HG02885 (cell line): ENCODE data around the gene RRAGC.

Source experiments
- ATAC-seq: cut with Tn5 transposase; IDR thresholded peaks from one replicate; pipeline ENCODE4 v1.9.1; 2021; ENCODE audit warnings: mild to moderate bottlenecking; ENCODE audit not compliant: unreplicated experiment, poor library complexity

Gene RRAGC, protein sequence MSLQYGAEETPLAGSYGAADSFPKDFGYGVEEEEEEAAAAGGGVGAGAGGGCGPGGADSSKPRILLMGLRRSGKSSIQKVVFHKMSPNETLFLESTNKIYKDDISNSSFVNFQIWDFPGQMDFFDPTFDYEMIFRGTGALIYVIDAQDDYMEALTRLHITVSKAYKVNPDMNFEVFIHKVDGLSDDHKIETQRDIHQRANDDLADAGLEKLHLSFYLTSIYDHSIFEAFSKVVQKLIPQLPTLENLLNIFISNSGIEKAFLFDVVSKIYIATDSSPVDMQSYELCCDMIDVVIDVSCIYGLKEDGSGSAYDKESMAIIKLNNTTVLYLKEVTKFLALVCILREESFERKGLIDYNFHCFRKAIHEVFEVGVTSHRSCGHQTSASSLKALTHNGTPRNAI

DNA sequence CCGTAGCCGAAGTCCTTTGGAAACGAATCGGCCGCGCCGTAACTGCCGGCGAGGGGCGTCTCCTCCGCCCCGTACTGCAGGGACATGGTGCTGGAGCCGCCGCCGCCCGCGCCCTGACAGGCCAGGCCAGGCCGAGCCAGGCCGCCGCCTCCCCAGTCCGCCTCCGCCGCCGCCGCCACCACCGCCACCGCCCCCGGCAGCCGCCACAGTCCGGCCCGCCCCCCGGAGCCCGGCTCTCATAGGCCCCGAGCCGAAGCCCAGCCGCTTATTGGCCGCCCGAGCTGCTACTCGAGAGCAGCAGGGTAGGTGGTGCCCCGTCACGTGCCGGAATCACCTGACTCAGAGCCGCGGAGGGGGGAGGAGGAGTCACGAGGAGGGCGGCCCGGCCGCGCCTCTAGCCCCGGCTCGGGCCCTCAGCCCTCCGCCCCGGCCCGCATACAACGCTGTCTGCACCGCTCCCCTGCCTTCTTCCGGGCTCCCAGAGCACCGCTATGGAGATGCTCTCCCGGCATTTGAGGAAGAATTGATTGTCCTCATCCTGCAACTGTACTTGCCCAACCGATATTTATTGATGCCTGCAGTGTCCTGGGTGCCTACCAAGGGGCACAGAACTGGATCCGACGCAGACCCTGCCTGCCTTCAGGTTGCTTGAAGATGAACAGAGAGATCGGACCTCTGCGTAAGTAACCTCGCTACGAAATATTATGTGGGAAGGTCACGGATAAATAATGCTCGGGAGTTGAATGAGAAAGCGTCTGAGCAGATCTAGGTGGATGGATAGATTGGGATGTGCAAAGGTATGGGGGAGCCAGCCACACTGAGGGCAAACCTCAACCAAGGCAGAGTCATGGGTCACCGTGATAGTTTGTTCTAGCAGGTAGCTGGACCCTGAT lies at the start of gene RRAGC:
RRAGC (minus strand) TSS at position 212 of the 893 bp plus-strand sequence; CDS start at position 86, 126 bp downstream.
- peak; percentile 95 for ATAC-seq

DNA sequence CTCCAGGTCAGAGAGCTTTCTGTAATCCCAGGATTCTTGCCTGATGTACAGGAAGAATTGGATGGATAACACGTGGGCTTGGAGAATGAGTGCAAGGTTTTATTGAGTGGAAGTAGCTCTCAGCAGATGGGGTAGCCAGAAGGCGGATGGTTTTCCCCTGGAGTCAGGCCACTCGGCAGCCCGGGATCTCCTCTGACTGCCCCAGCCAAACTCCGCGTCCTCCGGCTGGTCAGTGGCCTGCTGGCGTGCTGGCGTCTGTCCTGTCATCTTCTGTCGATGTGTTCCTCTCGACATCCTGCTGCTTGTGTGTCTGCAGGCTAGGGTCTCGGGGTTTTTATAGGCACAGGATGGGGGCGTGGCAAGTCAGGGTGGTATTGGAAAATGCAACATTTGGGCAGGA lies 49.2 kb upstream of the RRAGC start:
- ATAC-seq: no peak

DNA sequence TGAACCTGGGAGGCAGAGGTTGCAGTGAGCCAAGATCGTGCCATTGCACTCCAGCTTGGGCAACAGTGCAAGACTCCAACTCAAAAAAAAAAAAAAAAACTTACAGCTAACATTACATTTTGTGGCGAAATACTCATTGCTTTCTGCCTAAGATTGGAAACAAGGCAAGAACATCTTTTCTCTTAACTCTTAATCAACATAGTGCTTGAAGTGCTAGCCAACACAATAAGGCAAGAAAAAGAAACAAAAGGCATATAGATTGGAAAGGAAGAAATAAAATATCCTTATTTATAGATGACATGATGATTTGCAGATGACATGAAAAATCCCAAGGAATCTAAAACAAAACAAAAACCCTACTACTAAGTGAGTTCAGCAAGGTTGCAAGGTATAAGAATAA lies 46.4 kb upstream of the RRAGC start:
- ATAC-seq: no peak

DNA sequence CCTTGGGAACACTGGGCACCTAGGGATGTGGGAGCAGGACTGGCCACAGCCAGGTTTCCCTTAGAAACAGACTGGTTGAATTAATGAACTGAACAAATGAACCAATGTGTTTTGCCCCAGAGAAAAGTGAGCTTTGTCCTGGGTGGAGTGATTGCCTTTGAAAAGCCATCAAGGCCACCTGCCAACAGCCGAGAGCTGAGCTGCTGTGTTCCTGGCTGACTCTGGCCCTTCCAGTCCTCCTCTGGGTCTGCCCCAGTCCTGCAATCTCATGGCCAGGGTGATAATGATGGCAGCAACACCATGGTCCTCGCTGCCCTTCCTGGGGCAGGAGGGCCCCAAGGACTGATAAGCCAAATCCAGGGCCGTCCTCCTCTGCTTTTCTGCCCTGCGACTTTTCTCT lies 40.0 kb upstream of the RRAGC start:
- ATAC-seq: no peak

DNA sequence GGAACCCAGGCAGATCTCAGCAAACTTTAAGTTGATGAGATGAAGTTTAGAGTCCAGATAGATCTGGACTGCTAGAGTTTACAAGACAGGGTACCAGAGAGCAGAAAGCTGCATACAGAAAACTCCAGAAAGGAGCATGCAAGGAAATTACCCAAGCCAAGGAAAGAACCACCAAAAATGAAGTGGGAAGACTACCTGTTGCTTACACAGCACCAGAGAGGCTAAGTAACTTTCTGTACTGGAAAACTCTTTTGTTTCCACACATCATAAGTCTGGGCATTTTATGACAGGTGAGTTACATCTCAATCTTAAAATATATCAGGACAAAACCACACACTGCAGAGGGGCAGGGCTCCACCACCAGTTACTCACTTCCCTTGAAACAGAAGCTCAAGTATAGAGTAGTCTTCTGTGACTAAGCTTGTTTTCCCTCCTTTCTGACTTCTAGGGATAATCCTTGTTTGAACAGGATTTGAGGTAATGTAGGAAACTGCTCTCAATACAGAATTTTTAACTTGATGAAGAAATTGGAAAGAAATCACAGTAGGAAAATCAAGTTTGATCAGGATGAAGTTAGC lies 39.2 kb upstream of the RRAGC start:
- no peak for ATAC-seq

DNA sequence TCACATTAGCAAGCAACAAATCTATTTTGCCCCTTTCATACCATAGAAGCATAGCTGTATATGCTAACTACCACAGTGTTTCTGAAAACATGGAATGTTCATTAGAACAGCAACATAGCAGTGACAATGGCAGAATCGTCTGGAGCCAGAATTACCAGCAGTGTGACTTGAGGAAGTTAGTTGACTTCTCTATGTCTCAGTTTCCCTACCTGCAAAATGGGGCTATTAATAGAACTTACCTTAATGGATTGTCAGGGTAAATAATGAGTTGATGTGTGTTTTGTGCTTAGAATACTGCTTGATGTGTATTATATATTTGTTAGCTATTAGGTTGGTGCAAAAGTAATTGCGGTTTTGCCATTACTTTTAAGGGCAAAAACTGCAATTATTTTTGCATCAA lies 36.6 kb upstream of the RRAGC start:
- no peak for ATAC-seq

DNA sequence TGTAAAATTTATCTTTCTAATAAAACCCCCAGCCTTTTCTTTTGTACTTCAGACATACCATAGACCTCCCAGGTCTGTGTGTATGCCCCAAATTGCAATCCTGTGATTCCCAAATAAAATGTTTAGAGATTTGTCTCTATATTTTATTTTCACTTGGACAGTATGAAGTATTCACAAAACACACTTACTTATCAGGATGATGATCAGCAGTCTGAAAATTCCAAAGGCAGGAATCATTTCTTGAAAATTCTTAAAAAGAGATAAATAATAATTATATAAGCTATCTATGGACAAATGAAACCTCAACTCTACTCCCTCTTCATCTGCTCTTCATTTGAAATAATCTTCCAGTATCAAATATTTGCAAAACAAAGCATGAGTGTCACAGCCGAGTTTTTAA lies 33.4 kb upstream of the RRAGC start:
- no peak for ATAC-seq

DNA sequence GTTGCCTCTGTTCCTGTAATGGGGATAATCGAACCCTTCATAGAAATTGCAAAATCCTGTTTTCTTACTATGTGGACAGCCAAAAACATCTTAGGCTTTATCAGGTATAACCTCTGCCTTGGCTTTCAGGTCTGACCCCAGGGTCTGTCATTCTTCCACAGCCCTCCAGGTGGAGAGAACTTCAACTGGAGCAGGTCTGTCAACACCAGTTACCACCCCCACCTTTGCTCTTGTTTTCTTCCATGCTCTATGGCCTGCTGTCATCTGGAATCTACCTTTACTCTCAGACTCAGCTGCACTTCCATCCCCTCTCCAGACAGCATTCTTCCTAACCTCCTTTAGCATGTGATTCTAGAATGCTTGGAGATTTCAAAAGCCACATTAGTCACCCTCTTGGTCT lies 32.2 kb upstream of the RRAGC start:
- no peak for ATAC-seq

DNA sequence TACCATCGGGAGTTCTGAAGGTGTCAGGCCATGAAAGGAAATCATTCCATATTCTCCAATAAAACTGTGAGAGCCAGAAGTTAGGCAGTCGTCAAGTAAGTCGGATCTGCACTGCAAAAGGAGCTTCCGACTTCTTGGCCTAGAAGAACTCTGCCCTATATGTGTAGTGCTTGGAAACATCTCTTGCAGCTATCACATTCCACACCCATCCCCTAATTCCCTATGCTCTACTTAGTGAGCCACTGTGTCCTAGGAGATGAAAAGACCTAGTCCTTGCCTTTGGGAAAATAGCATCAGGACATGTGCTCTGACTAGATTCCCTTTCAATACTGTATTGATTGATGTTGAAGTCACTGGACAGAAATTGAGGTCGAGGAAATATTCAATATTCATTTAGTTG lies 30.0 kb upstream of the RRAGC start:
- no peak for ATAC-seq

DNA sequence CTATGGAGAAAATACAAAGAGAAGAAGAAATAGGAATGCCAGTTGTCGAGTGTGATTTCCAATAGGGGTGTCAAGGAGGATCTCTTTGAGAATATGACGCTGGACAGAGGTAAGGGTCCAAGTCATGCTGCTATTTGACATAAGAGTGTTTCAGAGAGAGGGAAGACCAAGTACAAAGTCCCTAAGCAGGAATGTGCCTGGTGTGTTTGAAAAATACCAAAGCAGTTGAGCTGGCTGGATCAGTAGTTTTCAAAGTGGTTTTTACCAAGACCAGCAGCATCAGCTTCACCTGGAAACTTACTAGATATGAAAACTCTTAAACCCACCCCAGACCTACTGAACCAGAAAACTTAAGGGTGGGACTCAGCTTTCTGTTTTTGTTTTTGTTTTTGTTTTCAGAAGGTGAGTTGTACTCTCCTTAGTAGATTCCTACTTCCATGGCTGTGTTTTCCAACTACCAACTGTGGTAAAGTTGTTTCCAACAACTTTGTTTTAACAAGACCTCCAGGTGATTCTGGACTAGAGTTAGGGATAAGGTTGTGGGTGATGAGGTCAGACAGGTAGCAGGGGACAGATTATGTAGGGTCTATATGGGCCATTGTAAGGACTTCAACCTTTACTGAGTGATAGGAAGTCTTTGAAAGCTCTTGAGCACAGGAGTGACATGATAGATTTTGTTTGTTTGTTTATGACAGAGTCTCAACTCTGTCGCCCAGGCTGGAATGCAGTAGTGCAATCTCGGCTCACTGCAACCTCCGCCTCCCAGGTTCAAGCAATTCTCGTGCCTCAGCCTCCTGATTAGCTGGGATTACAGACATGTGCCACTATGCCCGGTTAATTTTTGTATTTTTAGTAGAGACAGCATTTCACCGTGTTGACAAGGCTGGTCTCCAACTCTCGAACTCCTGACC lies 29.1 kb upstream of the RRAGC start:
- no peak for ATAC-seq

DNA sequence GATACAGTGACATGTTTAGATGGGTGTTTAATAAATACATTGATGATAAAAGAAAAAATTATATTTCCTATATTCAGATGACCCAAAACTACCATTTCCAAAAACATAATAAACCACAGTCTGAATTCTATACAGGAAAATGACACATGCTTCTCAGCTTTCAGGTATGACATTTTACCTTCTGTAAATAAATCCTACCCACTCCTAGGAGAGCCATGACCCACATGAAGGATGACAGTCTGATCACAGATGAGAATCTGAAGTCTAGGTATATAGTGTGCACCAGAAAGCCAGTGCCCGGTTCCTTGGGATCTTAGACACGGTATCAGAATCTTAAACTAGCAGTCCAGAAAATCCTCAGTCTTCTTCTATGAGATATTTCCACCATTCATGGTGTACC lies 25.5 kb upstream of the RRAGC start:
- ATAC-seq: no peak

DNA sequence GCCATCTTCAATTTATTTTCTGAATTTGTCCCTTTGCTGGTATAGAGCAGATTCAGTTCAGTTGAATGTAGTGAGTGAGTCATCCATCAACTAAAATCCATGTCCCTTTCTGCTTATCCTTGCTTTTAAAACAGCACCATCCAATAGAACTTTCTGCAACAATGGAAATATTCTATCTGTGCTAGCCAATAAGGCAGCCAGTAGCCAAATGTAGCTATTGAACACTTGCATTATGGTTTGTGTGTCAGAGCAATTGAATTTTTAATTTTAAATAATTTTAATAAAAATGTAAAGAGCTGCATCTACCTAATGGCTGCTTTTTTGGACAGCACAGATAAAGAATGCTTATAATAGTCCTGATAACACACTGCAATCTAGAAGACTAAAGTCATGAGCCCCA lies 21.9 kb upstream of the RRAGC start, which contains the start of gene GJA9:
GJA9 (minus strand) TSS at position 101 of the 400 bp plus-strand sequence. CDS start 5,489 bp downstream, outside the sequence.
- ATAC-seq: no peak

DNA sequence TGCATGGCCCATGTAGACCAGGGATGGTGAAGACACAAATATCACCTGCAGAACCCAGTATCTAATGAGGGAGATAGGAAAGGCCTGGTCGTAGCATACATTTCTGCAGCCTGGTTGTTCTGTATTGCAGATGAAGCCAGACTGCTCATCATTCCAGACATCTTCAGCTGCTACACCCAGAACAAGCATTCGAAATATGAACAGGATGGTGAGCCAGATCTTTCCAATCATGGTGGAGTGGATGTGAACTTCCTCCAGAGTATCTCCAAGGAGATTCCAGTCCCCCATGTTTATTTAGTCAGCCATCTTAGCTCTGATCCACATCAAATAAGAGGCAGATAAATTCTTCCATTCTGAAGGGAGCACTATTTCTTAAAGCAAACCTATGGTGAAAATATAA lies 16.2 kb upstream of the RRAGC start:
- no peak for ATAC-seq

DNA sequence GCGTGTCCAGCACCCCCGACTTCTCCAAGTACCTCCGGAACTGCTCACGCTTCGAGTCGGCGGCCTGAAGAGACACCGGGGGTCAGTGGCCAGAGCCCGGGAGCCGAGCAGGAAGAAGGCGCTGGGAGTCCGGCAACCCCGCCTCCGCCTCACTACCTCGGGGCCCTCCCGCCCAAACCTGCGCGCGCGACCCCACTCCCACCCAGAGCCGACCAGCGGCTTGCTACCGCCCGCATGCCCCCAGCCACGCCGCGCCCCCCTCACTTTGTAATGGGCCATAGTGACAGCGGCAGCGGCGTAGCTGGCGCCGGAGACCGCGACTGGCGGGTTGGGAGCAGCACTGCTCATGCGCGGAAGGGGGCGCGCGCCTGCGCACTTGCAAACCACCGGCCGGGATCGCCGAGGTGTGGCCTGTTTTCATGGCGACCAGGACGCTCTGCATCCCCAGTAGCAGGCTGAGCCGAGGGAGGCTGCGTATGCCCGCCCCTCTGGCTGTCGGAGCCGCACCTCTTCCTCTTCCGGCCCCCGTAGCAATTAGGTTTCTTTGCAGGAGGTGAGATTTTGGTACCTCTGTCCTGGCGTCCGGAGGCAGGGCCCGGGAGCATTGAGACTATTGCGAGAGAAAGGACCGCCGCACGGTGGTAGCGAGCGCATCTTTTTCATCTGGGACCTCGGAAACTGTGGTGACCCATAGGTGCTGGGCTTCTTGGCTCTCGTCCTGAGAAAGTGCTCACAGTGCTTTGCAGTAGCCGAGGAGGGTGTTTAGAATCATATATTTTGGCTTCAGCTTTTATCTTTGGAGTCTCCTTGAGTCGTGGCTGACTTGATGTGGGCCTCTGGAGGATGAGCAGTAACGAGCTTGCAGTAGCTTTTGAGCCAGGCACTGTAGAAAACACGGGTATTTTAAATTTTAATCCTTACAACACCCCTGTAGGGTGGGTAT lies 13.7 kb upstream of the RRAGC start, which contains the start of gene MYCBP:
MYCBP (minus strand) TSS at position 322 of the 943 bp plus-strand sequence; CDS start at position 279, 43 bp downstream.
- peak; percentile 97 for ATAC-seq

DNA sequence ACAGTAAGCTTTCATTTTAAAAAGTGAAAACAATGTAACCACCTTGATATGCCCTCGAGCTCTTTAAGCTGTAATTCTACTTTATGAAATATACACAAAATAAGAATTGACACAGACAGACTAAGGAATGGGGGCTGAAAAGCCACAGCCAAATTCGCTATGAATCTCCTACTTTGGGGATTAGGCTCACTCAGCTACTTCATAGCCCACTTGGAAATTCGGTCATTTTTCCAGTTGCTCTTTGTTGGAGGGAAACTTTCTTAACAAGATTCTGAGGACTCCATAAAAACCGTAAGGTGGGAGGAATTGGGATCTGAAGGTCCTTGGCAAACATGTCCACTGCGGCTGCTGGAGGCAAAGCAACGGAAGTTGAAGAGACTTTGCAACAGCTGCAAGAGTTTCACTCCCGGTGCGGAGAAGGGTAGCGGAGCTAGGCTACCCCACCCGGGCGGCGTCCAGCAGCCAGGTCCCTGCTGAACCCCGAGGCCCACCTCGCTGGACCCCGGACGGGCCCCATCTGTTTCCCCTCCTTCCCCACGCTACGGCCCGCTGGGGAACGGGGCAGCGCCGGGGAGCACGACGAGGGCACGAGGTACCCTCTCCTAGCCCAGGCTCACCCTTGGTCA lies 12.9 kb upstream of the RRAGC start:
- peak; percentile 21 for ATAC-seq

DNA sequence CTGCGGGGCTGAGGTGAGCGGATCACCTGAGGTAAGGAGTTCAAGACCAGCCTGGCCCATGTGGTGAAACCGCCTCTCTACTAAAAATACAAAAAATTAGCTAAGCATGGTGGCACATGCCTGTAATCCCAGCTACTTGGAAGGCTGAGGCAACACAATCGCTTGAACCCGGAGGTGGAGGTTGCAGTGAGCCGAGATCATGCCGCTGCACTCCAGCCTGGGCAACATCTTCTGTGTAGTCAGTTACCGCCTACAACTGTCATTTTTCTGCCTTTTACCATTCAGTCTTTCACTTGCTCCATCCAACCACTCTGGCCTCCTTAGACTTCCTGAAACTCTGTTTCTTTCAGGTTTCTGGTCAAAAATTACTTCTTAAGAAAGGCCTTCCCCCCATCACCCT lies 11.4 kb upstream of the RRAGC start:
- ATAC-seq: no peak

DNA sequence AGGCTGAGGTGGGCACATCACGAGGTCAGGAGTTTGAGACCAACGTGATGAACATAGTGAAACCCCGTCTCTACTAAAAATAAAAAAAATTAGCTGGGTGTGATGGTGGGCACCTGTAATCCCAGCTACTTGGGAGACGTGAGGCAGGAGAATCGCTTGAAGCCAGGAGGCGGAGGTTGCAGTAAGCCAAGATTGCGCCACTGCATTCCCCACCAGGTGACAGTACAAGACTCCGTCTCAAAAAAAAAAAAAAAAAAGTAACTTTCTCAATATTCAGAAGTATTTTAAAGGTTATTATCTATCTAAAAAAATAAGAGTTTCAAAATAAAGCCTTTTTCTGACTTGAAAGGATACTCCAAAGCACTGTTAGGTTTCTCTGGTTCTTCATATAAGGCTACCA lies 7.6 kb upstream of the RRAGC start:
- no peak for ATAC-seq

DNA sequence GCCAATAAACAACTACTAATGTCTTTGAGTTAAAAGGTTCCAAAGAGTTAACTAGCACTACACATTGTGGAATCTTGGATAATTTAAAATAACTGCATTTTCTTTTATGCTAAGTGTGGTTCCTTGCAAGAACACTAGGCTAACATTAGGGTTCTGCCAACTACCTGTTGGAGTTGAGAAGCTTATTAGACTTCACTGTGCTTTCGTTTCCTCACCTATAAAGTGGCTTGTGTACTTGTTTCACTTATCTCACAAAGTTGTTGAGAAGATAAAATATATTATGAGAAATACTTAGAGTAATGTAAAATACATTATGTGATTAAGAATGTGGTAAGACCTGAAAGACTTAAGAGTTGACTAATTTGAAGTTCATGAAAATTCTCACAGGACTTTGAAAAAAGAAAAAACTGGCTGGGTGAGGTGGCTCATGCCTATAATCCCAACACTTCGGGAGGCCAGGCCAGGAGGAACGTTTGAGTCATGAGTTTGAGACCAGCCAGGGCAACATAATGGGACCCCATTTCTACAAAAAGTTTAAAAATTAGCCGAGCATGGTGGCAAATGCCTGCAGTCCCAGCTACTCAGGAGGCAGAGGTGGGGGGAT lies 5.6 kb upstream of the RRAGC start:
- no peak for ATAC-seq
